Epidermal melanocyte (primary cell): ENCODE measurements around the gene SAMD4A.
"Not testable (repeated sequence)": the region's sequence is repeated elsewhere in the genome, so short reads cannot be mapped to it uniquely, and the experiment has no call there.

Experiments used
- DNase-seq: peaks from one replicate; pipeline ENCODE4 v3.0.0; 2011; ENCODE audit warnings: low spot score; ENCODE audit not compliant: insufficient read length

The SAMD4A gene

DNA sequence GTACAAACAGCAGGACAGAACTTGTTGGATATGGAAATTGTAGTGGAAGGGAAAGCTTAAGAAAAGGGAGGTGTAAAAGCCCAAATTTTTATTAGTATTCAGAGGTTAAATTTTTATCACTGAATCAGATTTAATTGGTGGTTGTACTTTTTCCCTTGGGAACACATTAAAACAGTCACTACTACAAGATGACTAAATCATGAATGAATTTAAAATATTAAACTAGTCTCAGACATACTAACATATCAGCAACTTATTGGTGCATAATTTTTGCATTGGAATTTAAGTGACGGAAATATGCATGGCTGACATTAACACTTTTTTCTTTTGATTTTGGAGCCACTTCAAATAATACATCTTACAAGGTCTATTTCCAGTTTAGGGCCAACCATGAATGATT is 27.6 kb downstream of the SAMD4A start:
- no peak for DNase-seq

DNA sequence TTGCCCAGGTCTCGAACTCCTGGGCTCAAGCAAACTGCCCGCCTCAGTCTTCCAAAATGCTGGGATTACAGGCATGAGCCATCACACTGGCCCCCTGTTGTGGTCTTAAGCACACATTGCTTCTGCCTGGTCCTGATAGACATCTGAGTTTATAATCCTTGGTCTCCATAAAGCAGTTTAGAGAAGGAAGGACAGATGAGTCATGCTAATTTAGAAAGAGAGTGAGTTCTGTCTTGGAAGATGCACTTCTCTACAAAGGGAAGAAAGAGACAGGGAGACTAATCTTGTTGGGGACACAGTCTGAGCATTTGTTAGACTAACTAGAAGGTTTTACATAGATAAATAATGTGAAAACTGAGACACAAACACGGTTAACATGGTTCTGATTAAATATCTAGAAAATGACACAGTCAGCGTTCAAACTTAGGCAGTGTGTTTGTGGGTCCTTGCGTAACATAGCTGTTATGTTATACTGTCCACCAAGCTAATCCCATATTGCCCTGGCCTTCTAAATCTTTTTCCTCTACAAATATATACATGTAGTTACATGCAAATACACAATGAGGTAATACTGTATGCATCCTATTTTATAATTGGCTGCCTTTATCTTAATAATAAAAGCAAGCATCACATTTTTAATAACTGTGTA is 31.0 kb downstream of the SAMD4A start:
- DNase-seq = no peak

DNA sequence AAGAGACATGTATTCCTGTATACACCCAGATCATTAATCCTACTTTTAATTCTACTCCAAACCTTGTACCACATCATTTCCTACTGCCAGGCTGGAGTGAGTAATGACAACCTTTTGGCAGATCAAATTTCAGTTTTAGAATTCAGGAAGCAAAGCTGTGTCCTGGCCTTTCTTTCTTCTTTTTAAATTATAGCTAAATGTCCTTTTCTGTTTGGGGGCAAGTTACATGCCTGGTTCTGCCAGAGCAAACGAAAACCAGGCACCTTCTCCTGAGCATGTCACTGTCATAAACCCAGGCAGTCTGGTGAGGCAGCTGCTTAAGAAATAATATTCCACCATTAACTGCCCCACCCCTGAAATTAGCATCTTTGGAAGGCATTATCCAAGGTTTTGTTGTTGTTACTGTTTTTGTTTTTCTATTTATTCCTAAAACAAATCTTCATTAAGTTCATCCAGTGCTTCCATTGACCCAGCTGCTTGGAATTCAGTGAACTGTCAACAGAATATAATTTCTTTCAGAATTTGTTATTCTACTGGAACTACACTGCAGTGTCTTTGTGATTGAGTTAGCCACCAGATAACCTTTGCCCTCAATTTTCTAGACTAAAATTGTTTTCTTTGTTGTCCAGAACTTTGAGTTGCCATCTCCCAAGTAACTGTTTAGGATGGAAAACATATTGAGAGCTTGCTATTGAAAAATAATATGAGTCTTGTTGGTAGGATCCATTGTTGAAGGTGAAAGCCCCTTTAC is 33.2 kb downstream of the SAMD4A start:
- DNase-seq = no peak

DNA sequence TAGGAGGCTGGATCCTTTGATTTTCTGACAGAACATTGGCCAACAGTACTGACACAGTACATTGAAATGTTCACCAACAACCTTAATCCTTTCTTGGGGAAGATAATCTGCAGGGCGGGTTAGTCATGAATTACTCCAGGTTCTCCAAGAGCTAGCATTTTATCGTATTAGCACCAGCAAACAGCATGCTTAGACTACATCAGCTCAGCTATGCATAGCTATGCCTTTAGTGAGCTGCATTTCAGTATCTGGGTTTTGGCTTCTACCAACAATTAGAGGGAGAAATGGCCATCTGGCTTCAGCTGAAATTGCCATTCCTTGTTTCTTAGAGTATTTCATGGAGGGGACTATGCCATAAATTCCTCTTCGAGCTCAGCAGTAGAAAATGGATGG is 33.8 kb downstream of the SAMD4A start:
- DNase-seq = no peak

DNA sequence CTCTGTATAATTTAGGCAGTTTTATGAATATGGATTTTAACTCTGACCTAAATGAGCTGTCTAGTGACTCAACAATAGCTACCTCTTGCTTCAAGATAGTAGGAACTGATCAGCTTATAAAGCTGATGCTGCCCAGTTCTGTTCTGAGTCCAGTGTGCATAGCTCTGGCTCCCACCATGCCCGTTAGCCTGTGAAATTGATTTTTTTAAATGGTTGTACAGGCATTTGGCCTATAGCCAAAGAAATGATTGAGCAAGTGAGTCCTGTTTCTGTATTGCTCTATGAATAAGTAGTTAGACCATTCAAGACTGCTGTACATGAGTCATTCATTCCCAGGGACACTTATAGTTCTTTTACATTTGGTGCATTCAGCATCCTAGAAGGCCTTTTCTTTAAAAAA is 36.4 kb downstream of the SAMD4A start:
- DNase-seq = no peak

DNA sequence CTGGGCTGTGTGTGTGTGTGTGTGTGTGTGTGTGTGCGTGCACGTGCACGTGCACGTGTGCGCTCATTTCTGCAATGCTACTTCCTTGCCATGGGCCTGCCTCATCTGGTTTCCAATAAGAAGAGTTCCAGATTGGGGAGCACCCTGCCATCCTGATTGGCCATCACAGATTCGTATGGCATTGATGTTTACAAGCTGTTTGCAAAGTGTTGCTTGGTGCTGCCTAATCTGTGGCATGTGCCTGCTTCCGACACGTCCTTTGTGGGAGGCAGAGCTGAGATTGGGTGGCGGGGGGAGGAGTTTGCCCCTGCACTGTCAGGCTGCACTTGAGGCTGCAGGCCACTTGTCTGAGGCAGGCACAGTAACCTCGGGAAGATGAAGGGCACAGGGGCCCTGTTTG is 39.2 kb downstream of the SAMD4A start:
- peak; percentile 25 for DNase-seq

DNA sequence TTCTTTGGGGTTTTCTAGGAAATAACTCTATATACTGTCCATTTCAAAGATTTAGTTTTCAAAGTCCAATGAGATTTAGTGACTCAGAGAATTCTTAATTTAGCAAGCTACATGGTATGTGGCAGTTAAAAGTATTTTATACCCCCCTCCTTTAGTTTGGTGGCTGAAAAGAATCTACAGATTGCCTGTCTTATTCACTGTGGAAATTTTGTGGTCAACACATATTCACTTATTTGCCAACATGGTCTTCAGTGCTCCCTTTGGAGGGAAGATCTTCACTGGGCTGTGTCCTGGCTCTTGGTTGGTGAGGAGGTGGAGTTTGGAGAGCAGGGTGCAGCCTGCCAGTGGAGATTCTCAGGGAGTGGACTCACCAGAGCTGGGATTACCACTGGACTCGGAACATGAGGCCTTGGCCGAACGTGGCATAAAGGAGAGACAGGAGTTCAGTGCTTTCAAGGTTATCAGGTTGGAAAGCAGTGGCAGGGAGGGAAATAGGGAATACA is 39.8 kb downstream of the SAMD4A start:
- DNase-seq = peak; percentile 20

DNA sequence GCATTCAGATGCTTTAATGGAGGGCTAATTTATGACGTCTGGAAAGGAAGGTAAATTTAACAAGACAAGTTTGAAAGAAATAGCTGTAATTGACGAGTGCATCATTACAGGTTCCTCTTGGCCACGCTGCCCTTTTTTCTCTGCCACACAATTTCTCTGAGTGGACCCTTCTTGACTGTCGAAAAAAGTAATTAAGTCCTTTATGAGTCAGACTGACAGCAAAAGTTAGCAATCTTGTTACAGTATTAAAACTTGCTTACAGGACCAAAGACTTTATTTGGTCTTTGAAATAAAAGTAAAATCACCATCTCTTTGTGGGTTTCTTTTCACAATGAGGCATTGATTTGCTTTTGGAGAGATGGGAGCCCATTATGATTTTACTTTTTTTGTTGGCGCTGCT is 42.6 kb downstream of the SAMD4A start:
- no peak for DNase-seq

DNA sequence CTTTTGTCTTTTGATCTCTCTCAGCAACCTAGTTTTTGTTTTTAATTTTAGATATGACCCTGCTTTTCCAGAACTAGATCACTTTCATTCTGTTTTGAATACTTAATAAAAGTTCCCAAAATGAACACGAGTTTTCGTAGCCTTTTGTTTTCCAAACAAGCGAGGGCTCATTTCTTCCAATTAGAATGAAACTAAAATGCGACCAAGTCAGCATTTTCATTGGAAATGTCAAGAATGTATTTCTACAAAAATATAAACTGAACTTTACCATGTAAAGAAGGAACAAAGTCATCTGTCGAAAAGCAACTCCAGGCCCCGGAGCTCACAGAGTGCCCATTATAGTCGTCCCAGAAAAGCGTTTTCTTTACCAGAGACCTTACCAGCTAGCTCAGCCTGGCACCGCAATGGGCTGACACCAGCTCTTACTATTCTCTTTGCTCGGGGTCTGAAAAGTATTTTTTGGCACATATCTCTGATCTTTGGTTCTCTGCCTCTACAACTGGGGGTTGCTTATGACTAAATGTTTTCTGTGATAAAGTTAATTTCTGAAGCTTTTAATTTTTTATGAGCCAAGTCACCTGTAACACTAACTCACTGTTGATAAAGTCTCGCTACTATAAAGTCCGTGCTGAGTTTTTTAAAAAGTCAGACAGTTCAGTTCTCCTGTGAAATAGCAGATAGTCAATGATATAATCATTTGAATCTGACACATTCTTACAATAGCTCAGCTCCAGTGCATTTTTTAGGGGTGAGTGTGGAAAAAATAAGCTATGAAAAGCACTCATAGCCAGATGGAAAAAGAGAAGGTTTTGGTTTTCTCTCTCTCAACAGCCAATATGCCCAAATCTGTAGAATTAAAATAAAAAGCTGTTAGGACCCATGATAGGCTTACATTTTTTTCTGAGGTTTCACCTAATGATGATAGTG is 43.4 kb downstream of the SAMD4A start:
- DNase-seq = no peak

DNA sequence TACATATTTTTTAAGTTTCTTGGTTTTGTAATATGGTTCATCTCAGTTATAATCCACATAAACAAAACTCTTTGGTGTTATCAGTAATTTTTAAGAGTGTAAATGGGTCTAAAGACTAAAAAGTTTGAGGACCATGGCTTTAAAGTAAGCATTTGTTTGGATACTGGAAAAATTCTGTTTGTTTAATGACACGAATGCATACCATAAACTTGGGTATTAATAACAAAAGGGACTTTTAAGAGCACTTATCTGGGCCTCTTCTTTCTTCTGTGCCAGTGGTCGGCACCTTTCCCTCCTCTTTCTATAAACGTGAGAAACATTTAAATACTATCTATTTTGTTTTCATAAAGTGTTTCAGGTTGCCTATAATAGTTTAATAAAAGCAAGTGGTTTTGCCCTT is 47.4 kb downstream of the SAMD4A start:
- DNase-seq = no peak

DNA sequence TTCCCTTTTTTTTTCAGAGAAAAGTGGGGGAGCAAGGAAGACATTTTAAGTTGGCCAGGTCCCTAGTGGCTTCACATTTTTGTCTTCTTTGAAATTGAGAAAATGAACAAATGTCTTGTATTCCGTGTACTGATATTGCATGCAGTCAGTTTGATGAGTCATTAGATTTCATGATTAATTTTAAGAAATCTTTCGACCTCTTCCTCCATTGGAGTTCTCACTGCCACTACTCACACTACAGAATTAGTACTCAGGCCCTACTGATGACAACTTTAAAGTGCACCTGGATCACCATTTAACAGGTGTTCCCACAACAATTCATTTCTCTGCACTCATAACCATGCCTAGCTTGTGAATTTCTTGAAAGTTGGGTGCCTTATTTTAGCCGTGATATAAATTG is 50.5 kb downstream of the SAMD4A start:
- no peak for DNase-seq

DNA sequence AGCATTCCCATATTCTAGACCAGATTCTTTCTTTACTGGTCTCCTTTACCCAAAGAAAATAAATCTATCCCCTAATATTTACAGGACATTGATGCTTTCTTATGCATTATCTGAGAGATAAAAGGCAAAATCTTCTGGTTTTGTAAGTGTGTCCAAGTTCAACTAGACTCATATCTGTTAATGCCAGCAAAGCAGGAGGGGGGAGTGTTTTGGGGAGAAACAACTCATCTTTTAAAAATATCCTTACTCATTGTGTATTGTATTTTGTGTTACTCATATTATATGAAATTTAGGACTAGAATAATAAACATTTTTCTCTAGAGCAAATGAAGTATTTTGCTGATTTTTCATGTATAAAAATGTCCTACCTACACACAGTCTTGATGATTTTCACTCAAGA is 54.8 kb downstream of the SAMD4A start:
- no peak for DNase-seq

DNA sequence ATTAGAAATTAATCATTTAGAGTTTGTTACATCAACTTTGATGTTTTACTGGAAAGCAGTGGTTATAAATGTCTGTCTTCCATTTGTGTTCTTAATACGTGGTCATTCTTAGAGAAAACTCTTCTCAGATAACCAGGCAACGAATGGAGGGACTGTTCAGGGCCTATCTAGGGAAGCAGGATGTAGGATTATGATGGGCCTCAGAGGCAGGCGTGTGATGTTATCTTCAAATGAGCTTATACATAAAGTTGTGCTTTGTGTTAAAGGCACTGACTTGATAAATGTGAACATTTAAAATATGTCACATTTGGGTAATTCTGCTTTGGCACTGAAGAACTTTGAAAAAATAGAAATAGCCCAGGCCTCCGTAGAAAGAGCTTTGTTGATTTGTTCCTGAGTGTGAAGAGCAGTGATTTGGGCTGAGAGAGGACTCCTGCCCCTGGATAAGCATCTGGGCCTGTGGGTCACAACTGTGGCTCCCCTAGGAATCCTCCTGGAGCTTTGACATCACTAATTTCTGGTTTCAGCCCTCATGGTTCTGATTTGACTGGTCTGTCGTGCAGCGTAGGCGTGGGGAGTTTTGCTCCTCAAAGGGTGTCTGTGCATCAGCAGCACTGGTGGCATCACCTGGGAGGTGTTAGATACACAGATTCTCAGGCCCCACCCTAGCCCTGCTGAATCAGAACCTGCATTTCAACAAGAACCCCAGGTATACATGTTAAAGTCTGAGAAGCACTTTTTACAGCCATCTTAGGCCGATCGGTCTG is 55.4 kb downstream of the SAMD4A start:
- no peak for DNase-seq

DNA sequence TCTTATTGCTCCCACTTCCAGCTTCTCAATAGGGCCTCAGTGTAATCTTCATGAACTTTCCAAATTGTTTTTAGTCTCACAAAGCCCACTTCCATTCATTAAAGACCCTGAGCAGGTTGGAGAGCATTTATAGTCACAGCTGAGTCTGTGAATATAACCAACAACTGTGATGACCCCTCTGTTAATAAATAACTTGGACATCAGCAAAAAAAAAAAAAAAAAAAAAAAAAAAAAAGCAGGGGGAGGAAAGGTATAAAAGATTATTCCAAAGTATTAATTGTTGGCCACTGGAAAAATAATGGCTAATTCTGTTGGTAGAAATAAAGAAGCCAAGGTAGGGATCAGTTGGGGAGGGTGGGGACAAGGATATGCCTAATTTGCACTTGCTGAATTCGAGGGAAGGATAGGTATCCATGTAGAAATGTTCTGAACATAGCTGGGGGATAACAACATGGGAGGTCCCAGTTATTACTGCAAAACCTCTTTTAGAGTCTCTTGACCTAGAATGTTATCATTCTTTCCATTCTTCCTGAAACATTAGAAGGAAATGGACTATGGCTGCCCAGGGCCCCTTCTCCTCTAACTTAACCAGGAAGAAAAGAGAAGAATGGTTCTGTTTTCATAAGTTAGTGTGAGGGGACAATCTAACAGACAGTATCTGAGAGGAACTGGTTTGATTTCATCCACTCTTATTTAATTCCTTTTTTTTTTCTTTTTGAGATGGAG is 56.5 kb downstream of the SAMD4A start:
- no peak for DNase-seq

DNA sequence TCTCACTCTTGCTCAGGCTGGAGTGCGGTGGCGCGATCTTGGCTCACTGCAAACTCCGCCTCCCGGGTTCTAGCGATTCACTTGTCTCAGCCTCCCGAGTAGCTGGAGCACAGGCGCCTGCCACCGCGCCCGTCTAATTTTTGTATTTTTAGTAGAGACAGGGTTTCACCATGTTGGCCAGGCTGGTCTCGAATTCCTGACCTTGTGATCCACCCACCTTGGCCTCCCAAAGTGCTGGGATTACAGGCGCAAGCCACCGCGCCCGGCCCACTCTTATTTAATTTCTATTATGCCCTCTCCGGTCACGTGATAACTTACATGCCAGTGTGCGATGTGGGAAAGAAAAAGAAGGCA is 57.1 kb downstream of the SAMD4A start:
- DNase-seq = not testable (repeated sequence)

DNA sequence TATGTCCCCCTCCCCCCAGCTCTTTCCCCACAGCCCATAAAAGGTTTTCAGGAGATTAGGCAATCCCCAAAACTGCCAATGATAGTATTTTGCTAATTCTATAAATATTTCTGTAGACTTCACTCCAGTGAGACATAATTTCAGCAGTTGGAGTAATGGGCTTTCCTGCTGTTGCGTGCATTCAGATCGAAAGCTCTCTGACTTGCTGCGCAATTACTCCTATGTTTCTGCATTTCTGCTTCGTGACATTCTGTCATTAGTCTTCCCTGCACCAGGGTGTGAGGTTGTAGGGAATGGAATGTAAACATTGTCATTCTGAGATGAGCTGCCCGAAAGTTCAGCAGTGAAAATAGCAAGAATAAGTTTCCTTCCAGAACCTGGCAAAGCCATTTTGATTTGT is 58.2 kb downstream of the SAMD4A start:
- no peak for DNase-seq

DNA sequence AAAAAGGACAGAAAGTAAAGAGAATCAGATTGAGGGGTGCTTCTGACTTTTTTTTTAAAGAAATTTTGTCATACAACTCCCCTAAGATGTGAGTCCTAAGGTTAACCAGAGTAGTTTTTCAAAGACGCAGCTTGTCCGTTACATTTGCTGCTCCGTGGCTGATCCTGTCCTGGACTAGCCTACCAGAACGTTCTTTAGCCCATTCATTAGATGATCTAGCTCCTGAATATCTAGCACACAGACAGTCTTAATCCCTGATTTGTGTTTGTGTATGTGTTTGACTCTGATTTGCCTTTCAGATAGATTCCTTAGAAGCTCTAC is 60.3 kb downstream of the SAMD4A start:
- DNase-seq = no peak

DNA sequence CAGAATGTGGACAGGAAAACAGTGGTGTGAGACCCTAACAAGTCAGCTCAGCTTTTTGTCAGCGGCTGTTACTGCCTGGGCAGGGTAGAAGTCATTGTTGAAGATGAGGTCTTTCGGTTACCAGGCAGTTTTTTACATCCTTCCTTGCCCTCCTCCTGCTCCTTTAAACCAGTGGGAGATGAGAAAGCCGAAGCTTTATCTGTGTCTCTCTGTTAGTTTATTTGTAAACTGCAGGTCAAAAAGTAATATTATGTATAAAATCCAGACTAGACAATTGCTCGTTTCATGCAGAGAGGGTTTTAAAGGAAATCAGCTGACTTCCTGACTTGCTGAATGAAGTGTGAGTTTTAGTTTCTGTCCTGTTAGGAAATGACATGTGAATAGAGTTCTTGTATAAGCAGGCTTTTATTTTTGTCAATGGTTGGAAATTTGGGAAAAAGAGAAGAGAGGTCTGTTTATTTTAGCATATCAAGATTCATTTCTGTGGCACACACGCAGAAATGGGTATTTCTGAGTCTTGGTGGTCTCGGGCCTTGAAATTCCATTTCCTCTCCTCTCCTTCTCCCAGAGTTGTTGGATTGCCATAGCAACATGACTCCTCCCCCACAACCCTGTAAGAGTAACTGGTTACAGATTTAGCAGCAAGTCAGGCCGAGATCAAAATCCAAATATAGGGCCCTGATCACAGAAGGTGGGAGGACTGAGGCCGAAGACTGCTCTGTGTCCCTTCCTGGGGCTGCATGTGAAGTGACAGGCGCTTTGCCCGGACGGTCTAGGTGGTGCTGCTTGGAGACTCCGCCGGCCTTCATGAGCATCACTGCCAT is 60.8 kb downstream of the SAMD4A start:
- peak; percentile 80 for DNase-seq

DNA sequence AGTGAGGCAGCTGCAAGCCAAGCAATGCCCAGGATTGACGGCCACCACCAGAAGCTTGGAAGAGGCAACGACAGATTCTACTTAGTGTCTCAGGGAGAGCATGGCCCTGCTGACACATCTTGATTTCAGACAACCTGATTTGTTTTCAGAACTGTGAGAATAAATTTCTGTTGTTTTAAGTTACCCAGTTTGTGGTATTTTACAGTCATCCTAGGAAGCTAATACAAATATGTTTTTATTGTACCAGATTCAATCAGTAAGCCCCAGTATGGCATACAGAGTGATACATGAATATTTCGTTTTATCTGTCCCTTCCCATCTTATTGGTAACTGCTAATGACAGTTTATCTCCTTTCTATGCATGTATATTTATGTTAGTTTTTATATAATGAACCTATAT is 62.3 kb downstream of the SAMD4A start:
- DNase-seq = no peak
